Liver (tissue), 3 donors: ENCODE data around the gene MAPK6.

Experiments
- CTCF ChIP-seq: fragments of 150-350 bp; IDR thresholded peaks from 2 replicates; pipeline ENCODE4 v1.5.1; 2017; ENCODE audit warnings: improper control_type of control experiment, low read depth, low read length; ENCODE audit not compliant: missing input control
- EGR1 ChIP-seq, 2 donors: IDR thresholded peaks; 2 replicates each; pipeline ENCODE4 v1.6.1; 2016 to 2018; ENCODE audit warnings: antibody characterized with exemption in 2 of 2, low read depth in 2 of 2
- MAX ChIP-seq: IDR thresholded peaks from 2 replicates; pipeline ENCODE4 v1.6.1; 2016; ENCODE audit warnings: antibody characterized with exemption
- SP1 ChIP-seq: IDR thresholded peaks from 2 replicates; pipeline ENCODE4 v1.6.1; 2018; ENCODE audit warnings: antibody characterized with exemption, mild to moderate bottlenecking
- TAF1 ChIP-seq: conservative IDR thresholded peaks from 2 replicates; pipeline ENCODE4 v1.6.1; 2016; ENCODE audit warnings: antibody characterized with exemption, mild to moderate bottlenecking
- donor health status: healthy.
- donor health status: healthy.

DNA sequence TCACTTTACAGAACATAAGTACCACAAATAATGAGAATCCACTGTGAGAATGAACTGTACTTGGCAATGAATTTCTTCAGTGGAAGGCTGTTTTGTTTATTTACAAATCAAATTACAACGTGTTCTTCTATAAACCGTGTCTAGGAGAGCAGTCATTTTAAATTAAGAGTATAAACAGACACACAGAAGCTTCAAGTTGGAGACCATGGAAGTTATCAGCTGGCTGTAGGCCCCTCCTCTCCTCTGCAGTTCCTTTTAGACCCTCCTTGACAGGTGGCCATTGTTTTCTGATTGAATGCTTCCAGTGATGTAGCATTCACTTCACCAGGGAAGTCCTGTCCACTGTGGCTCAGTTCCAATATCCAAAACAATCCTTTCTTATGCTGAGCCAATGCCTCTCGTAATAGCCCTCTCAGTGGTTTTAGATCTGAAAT lies 7.3 kb upstream of the MAPK6 start:
- TF ChIP-seq EGR1 (IDR thresholded peaks at IDR 0.05; ENCODE audit: low read depth in 2 of 2) = no peak
- no peak for TF ChIP-seq TAF1
- TF ChIP-seq SP1 = no peak
- TF ChIP-seq MAX = no peak
- no peak for TF ChIP-seq CTCF
